ENCODE data around the gene ANKS6. TPM values are rescaled to one million over a fixed set of nuclear protein-coding genes. Genes with fewer than 3 reads are reported as not detected.

The ANKS6 gene
- total RNA-seq, 1 experiment from 2014 or later = 19.6 TPM

DNA sequence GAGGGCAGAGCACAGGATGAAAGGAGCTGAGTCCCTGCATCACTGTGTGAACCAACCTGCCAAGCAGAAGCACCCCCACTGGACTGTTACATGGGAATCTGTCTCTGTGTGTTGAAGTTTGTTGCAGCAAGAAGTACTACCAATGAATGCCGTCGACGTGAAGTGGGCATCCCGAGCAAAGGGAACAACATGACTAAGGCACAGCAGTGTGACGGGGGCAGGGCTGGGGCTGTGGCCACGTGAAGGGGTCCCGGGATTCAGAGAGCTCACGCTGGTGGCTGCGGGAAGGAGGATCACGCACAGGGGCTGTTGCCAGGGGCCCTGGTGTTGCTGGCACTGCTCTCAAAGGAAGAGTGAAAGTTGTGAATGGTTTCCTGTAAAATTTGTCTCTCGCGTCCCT is 60.1 kb downstream of the ANKS6 start:
- POLR2A ChIA-PET = no interaction called here
- Histone ChIP-seq H3K4me1 (ENCODE audit: control insufficient read depth, insufficient read depth, low read length) (no peaks in the 10 kb centered on the region), H3K9me3 (ENCODE audit: control insufficient read depth, insufficient read depth, low read depth, low read length) (no peaks in the 10 kb centered on the region), H3K4me3 (ENCODE audit: low read depth in 2 of 2, low read length in 2 of 2) (no peak overlapping the region), H3K27me3 (ENCODE audit: control insufficient read depth, insufficient read depth, low read length) (no peaks in the 10 kb centered on the region), H3K36me3 (ENCODE audit: control insufficient read depth, insufficient read depth, low read length) (no peaks in the 10 kb centered on the region), H3K27ac (ENCODE audit: low read length) (no peak overlapping the region)
- ATAC-seq = no peak
- in situ Hi-C loops (cut with HindIII; ENCODE audit: low pct_unique_long_range_greater_than_20kb, low sequenced_read_pairs) = no loop called here
- no peak for DNase-seq (ENCODE audit: low read depth, low spot score)
- BruUV-seq (replicated peaks) = no TSS peak
- CTCF ChIA-PET = no interaction called here
- intact Hi-C loops (cut with micrococcal nuclease; ENCODE audit: unreplicated experiment) = no loop called here
- TF ChIP-seq TCF7L2 (IDR thresholded peaks at IDR 0.05; ENCODE audit: low read depth, low read length) (no peak), POLR2AphosphoS5 (IDR thresholded peaks at IDR 0.05; ENCODE audit: low read depth, low read length) (no peak), SIN3A (IDR thresholded peaks at IDR 0.05; ENCODE audit: borderline replicate concordance, insufficient read depth, low read depth, low read length) (no peak)
- TF ChIP-seq, protein P1, sequence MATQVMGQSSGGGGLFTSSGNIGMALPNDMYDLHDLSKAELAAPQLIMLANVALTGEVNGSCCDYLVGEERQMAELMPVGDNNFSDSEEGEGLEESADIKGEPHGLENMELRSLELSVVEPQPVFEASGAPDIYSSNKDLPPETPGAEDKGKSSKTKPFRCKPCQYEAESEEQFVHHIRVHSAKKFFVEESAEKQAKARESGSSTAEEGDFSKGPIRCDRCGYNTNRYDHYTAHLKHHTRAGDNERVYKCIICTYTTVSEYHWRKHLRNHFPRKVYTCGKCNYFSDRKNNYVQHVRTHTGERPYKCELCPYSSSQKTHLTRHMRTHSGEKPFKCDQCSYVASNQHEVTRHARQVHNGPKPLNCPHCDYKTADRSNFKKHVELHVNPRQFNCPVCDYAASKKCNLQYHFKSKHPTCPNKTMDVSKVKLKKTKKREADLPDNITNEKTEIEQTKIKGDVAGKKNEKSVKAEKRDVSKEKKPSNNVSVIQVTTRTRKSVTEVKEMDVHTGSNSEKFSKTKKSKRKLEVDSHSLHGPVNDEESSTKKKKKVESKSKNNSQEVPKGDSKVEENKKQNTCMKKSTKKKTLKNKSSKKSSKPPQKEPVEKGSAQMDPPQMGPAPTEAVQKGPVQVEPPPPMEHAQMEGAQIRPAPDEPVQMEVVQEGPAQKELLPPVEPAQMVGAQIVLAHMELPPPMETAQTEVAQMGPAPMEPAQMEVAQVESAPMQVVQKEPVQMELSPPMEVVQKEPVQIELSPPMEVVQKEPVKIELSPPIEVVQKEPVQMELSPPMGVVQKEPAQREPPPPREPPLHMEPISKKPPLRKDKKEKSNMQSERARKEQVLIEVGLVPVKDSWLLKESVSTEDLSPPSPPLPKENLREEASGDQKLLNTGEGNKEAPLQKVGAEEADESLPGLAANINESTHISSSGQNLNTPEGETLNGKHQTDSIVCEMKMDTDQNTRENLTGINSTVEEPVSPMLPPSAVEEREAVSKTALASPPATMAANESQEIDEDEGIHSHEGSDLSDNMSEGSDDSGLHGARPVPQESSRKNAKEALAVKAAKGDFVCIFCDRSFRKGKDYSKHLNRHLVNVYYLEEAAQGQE (IDR thresholded peaks at IDR 0.05; ENCODE audit: insufficient read depth in 1 of 2, low read depth in 2 of 2, low read length in 1 of 2) = no peak
- TF ChIP-seq, protein P2, sequence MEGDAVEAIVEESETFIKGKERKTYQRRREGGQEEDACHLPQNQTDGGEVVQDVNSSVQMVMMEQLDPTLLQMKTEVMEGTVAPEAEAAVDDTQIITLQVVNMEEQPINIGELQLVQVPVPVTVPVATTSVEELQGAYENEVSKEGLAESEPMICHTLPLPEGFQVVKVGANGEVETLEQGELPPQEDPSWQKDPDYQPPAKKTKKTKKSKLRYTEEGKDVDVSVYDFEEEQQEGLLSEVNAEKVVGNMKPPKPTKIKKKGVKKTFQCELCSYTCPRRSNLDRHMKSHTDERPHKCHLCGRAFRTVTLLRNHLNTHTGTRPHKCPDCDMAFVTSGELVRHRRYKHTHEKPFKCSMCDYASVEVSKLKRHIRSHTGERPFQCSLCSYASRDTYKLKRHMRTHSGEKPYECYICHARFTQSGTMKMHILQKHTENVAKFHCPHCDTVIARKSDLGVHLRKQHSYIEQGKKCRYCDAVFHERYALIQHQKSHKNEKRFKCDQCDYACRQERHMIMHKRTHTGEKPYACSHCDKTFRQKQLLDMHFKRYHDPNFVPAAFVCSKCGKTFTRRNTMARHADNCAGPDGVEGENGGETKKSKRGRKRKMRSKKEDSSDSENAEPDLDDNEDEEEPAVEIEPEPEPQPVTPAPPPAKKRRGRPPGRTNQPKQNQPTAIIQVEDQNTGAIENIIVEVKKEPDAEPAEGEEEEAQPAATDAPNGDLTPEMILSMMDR (IDR thresholded peaks at IDR 0.05) = no peak

DNA sequence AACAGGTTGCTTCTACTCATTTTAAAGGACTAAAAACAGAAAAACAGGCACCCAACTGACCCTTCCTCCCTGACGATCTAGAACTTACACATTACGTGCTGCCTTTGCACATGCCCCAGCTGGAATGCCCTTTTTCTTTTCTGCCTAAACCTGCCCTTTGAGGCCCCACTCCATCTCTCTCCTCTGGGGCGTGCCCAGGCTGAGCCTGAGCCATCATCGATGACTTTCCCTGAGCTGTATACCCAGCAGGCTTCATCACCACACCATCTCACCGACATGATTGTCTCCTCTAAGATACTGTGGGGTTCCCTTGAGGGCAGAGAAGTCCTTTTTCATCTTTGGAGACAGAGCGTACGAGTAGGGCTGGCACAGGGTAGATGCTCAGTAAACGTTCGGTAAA is 63.6 kb downstream of the ANKS6 start:
- no peaks in the 10 kb centered on the region for H3K9me3 ChIP-seq (ENCODE audit: control insufficient read depth, insufficient read depth, low read depth, low read length)
- intact Hi-C loops (cut with micrococcal nuclease; ENCODE audit: unreplicated experiment) (no loop called here), in situ Hi-C loops (cut with HindIII; ENCODE audit: low pct_unique_long_range_greater_than_20kb, low sequenced_read_pairs) (no loop called here)
- H3K27me3 ChIP-seq (ENCODE audit: control insufficient read depth, insufficient read depth, low read length) = no peaks in the 10 kb centered on the region
- no peaks in the 10 kb centered on the region for H3K4me1 ChIP-seq (ENCODE audit: control insufficient read depth, insufficient read depth, low read length)
- H3K36me3 ChIP-seq (ENCODE audit: control insufficient read depth, insufficient read depth, low read length) = no peaks in the 10 kb centered on the region
- DNase-seq (ENCODE audit: low read depth, low spot score) (no peak), ATAC-seq (no peak)
- no peak for TF ChIP-seq POLR2AphosphoS5 (IDR thresholded peaks at IDR 0.05; ENCODE audit: low read depth, low read length)
- no peak for TF ChIP-seq TCF7L2 (IDR thresholded peaks at IDR 0.05; ENCODE audit: low read depth, low read length)
- TF ChIP-seq, protein P2 (IDR thresholded peaks at IDR 0.05) = no peak
- TF ChIP-seq SIN3A (IDR thresholded peaks at IDR 0.05; ENCODE audit: borderline replicate concordance, insufficient read depth, low read depth, low read length) = no peak
- TF ChIP-seq, protein P1 (IDR thresholded peaks at IDR 0.05; ENCODE audit: insufficient read depth in 1 of 2, low read depth in 2 of 2, low read length in 1 of 2) = no peak
- no peak overlapping the region for H3K4me3 ChIP-seq (ENCODE audit: low read depth in 2 of 2, low read length in 2 of 2)
- CTCF ChIA-PET = no interaction called here
- POLR2A ChIA-PET = no interaction called here
- no TSS peak for BruUV-seq (replicated peaks)
- H3K27ac ChIP-seq (ENCODE audit: low read length) = no peak overlapping the region
